Endothelial cell of umbilical vein (primary cell): ENCODE data around the gene OR10H1.
"Not testable (repeated sequence)": the region's sequence is repeated elsewhere in the genome, so short reads cannot be mapped to it uniquely, and the experiment has no call there.

Source experiments
- EZH2 ChIP-seq: IDR thresholded peaks from 2 replicates; pipeline ENCODE4 v1.6.1; 2012; ENCODE audit warnings: borderline replicate concordance, low read depth, mild to moderate bottlenecking, moderate library complexity, low read length, inconsistent platforms; ENCODE audit not compliant: severe bottlenecking
- TF ChIP-seq, protein P1 (sequence below), 2 donors: IDR thresholded peaks; 1 replicate in 1 of 2; 2 replicates in 1 of 2; pipeline ENCODE4 v1.5.1; 2011; ENCODE audit warnings: low read length in 2 of 2, mild to moderate bottlenecking in 2 of 2, moderate library complexity in 2 of 2, control low read depth in 1 of 2, inconsistent platforms in 1 of 2, low read depth in 1 of 2; ENCODE audit not compliant: insufficient read depth in 1 of 2; ENCODE audit errors: extremely low read depth in 1 of 2

DNA sequence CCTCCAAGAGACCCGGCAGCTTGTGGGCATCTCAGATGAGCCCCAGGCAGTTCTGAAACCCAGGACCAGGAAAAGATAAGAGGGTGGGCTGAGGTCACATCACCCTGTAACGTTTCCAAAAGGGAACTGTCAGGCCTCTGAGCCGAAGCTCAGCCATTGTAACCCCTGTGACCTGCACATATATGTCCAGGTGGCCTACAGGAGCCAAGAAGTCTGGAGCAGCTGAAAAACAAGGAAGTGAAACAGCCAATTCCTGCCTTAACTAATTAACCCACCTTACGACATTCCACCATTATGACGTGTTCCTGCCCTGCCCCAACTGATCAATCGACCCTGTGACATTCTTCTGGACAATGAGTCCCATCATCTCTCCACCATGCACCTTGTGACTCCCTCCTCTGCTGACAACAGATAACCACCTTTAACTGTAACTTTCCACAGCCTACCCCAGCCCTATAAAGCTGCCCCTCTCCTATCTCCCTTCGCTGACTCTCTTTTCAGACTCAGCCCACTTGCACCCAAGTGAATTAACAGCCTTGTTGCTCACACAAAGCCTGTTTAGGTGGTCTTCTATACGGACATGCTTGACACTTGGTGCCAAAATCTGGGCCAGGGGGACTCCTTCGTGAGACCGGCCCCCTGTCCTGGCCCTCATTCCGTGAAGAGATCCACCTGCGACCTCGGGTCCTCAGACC lies 13.3 kb upstream of the OR10H1 start:
- TF ChIP-seq, protein P1, sequence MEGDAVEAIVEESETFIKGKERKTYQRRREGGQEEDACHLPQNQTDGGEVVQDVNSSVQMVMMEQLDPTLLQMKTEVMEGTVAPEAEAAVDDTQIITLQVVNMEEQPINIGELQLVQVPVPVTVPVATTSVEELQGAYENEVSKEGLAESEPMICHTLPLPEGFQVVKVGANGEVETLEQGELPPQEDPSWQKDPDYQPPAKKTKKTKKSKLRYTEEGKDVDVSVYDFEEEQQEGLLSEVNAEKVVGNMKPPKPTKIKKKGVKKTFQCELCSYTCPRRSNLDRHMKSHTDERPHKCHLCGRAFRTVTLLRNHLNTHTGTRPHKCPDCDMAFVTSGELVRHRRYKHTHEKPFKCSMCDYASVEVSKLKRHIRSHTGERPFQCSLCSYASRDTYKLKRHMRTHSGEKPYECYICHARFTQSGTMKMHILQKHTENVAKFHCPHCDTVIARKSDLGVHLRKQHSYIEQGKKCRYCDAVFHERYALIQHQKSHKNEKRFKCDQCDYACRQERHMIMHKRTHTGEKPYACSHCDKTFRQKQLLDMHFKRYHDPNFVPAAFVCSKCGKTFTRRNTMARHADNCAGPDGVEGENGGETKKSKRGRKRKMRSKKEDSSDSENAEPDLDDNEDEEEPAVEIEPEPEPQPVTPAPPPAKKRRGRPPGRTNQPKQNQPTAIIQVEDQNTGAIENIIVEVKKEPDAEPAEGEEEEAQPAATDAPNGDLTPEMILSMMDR (IDR thresholded peaks at IDR 0.05; ENCODE audit: extremely low read depth in 1 of 2, insufficient read depth in 1 of 2, low read depth in 1 of 2, low read length in 2 of 2): not testable (repeated sequence)
- not testable (repeated sequence) for TF ChIP-seq EZH2
